SK-N-SH (cell line): ENCODE results near the gene ATOSB.

Experiments used
- CTCF ChIP-seq: fragments of 200-600 bp; sonication (generic); IDR thresholded peaks from 2 replicates; pipeline ENCODE4 v1.6.1; 2017; ENCODE audit warnings: antibody characterized with exemption, mild to moderate bottlenecking, moderate library complexity
- EZH2phosphoT487 ChIP-seq: fragments of 200-600 bp; sonication (generic); IDR thresholded peaks from 2 replicates; pipeline ENCODE4 v1.6.1; 2017; ENCODE audit warnings: low read depth, mixed run types, mild to moderate bottlenecking, antibody characterized with exemption, moderate library complexity, borderline replicate concordance
- POLR2AphosphoS5 ChIP-seq: IDR thresholded peaks from 2 replicates; pipeline ENCODE4 v1.6.1; 2012; ENCODE audit warnings: low read depth, low read length
- RAD21 ChIP-seq: IDR thresholded peaks from 2 replicates; pipeline ENCODE4 v1.6.1; 2012; ENCODE audit warnings: mild to moderate bottlenecking, low read length

GRCh38 chr9:35142037-35142436 lies 26.4 kb upstream of the ATOSB start:
- TF ChIP-seq RAD21 (no peak), EZH2phosphoT487 (no peak), CTCF (no peak), POLR2AphosphoS5 (no peak)
